ENCODE data around the gene MOB1B. TPM values are rescaled to one million over a fixed set of nuclear protein-coding genes. Genes with fewer than 3 reads are reported as not detected.

The MOB1B gene
- total RNA-seq, 6 donors from 2014 or later, result 10.5 to 34.3 (median 24.2) TPM

DNA sequence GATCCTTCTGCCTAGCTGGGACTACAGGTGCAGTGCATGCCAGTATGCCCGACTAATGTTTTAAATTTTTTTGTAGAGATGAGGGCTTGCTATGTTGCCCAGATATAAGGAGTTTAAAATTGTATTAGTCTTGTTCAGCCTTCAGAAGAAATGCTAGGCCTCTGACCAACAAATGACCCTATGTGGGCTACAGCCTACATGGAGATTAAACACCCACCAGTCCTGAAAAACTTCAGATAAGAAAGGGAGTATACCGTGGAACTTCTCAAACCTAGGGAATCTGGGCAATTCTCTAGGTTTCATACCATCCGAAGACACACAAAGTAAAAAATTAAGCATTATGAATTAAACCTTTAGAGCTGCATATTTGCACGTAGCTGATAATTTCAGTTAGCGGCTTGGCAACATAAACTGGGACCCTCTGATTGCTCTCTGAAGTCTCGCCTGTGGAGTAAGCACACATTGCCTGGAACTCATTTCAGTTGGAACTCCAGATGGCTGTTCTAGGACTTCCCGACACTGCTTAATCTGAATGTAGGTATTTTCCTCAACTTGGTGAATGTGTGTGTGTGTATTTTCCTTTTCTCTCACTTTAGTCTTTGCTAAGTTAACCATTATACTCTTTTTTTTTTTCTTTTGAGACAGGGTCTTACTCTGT is 33.0 kb downstream of the MOB1B start:
- H3K4me3 ChIP-seq, result no peak overlapping the region
- no peaks in the 10 kb centered on the region for H3K27me3 ChIP-seq
- no peaks in the 10 kb centered on the region for H3K9me3 ChIP-seq
- H3K4me1 ChIP-seq, result peaks cover 3 to 4% (median 4%) of the 10 kb centered on the region in 4 donors
- TF ChIP-seq POLR2A (IDR thresholded peaks at IDR 0.05) (no peak), EP300 (IDR thresholded peaks at IDR 0.05) (no peak), POLR2AphosphoS5 (IDR thresholded peaks at IDR 0.05) (no peak)
- TF ChIP-seq, protein P1, sequence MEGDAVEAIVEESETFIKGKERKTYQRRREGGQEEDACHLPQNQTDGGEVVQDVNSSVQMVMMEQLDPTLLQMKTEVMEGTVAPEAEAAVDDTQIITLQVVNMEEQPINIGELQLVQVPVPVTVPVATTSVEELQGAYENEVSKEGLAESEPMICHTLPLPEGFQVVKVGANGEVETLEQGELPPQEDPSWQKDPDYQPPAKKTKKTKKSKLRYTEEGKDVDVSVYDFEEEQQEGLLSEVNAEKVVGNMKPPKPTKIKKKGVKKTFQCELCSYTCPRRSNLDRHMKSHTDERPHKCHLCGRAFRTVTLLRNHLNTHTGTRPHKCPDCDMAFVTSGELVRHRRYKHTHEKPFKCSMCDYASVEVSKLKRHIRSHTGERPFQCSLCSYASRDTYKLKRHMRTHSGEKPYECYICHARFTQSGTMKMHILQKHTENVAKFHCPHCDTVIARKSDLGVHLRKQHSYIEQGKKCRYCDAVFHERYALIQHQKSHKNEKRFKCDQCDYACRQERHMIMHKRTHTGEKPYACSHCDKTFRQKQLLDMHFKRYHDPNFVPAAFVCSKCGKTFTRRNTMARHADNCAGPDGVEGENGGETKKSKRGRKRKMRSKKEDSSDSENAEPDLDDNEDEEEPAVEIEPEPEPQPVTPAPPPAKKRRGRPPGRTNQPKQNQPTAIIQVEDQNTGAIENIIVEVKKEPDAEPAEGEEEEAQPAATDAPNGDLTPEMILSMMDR (IDR thresholded peaks at IDR 0.05), result no peak
- no peaks in the 10 kb centered on the region for H3K36me3 ChIP-seq
- H3K27ac ChIP-seq, result no peak overlapping the region
- ATAC-seq (ENCODE audit: low FRiP score in 2 of 2) (no peak), DNase-seq (no peak)
- WGBS, 2 donors, result 86 to 90% methylated on average over 7 of the region's 7 CpGs

DNA sequence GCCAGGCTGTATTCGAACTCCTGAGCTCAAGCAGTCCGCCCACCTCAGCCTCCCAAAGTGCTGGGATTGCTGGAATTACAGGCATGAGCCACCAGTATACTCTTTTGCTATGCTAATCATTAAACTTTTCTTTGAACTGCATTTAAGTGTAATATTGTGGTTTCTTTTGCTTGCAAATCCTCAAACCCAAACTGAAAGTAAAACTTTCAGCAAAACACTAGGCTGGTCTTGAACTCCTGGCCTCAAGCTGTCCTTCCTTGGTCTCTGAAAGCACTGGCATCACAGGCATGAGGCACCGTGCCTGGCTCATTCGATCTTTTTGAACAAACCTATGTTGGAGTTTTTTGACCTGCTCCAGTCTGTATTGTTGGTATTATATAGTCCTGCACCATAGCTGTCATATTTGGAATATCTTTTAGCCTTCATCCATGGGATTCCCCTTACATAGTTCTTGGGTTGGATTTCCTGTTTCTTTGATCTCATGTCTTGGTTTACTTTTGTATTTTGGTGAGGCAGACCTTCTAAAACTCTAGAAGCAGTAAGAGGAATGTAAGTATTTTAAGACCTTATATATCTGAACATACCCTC is 34.1 kb downstream of the MOB1B start:
- H3K4me1 ChIP-seq, result peaks cover 0 to 3% (median 0%) of the 10 kb centered on the region in 4 donors

DNA sequence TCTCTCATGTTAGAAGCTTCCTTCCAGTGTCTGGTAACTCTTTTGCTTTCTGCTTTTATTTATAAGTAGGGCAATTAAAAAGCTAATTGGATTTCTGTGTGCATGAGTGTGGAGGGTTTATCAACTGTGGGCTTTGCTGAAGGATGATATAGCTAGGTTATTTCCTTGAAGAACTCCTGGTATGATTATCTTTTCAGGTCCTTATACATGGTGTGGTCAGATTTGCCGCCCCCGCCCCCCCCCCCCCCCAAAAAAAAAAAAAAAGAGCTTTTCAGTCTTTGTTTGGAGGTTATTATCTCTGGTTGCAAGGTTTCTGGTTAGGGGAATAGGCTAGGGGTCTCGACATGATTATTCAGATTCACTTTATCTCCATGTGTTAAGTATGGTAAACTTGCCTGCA is 35.9 kb downstream of the MOB1B start:
- ATAC-seq (ENCODE audit: low FRiP score in 2 of 2) (no peak), DNase-seq (no peak)
- no peak overlapping the region for H3K4me3 ChIP-seq
- H3K4me1 ChIP-seq, result peaks cover 0 to 3% (median 0%) of the 10 kb centered on the region in 4 donors
- TF ChIP-seq EP300 (IDR thresholded peaks at IDR 0.05) (no peak), POLR2A (IDR thresholded peaks at IDR 0.05) (no peak), POLR2AphosphoS5 (IDR thresholded peaks at IDR 0.05) (no peak)
- TF ChIP-seq, protein P1 (IDR thresholded peaks at IDR 0.05), result no peak
- no peak overlapping the region for H3K27ac ChIP-seq
- H3K27me3 ChIP-seq, result no peaks in the 10 kb centered on the region
- WGBS, 2 donors, result 63 to 75% methylated on average over 3 of the region's 3 CpGs
- no peaks in the 10 kb centered on the region for H3K9me3 ChIP-seq
- no peaks in the 10 kb centered on the region for H3K36me3 ChIP-seq

More for the DNA sequence above, 34.1 kb downstream of the MOB1B start:
- Histone ChIP-seq H3K36me3 (no peaks in the 10 kb centered on the region), H3K27me3 (no peaks in the 10 kb centered on the region), H3K27ac (no peak overlapping the region), H3K9me3 (no peaks in the 10 kb centered on the region), H3K4me3 (no peak overlapping the region)
- TF ChIP-seq EP300 (IDR thresholded peaks at IDR 0.05) (no peak), POLR2AphosphoS5 (IDR thresholded peaks at IDR 0.05) (no peak), POLR2A (IDR thresholded peaks at IDR 0.05) (no peak)
- TF ChIP-seq, protein P1 (IDR thresholded peaks at IDR 0.05), result no peak
- DNase-seq (no peak), ATAC-seq (ENCODE audit: low FRiP score in 2 of 2) (no peak)
- WGBS, 2 donors, result 89 to 93% methylated on average over 4 of the region's 4 CpGs

DNA sequence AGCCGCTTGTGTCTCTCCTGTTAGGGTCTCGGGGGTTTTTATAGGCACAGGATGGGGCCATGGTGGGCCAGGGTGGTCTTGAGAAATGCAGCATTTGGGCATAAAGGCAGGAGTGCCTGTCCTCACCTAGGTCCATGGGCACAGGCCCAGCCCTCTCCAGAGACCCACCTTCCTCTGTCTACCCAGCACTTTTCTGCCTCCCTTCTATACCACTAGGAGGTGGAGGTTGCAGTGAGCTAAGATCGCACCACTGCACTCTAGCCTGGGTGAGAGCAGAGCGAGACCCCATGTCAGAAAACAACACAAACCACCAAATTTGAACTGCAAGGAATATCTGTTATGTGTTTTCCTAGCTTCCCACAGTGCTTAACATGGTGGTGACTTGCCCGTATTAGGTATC is 38.0 kb downstream of the MOB1B start:
- DNase-seq (no peak), ATAC-seq (ENCODE audit: low FRiP score in 2 of 2) (no peak)
- Histone ChIP-seq H3K27me3 (no peaks in the 10 kb centered on the region), H3K4me3 (no peak overlapping the region), H3K4me1 (peaks cover 0 to 3% (median 0%) of the 10 kb centered on the region in 4 donors), H3K9me3 (no peaks in the 10 kb centered on the region), H3K36me3 (no peaks in the 10 kb centered on the region), H3K27ac (no peak overlapping the region)
- WGBS, 2 donors, result 99% methylated on average over 5 of the region's 5 CpGs
- TF ChIP-seq, protein P1 (IDR thresholded peaks at IDR 0.05), result no peak
- TF ChIP-seq EP300 (IDR thresholded peaks at IDR 0.05), result no peak
- no peak for TF ChIP-seq POLR2A (IDR thresholded peaks at IDR 0.05)
- TF ChIP-seq POLR2AphosphoS5 (IDR thresholded peaks at IDR 0.05), result no peak

Measured in upper lobe of left lung (tissue), 6 donors.